Measurements from ENCODE around the gene PDK1. TPM values are rescaled to one million over a fixed set of nuclear protein-coding genes. Genes with fewer than 3 reads are reported as not detected.
A peak's percentile ranks its signal among the peaks of the same experiment; 100 is the strongest.

The PDK1 gene
- total RNA-seq, 5 donors from 2014 or later (not counting 1 experiment from before 2014, with no cell fraction given): 37.3 to 70.3 (median 48.6) TPM

- H3K27me3 Mint-ChIP-seq: no peaks in the 10 kb centered on the region
- H3K4me3 Mint-ChIP-seq: no peak overlapping the region
- peaks cover 0 to 10% (median 0%) of the 10 kb centered on the region in 3 donors for H3K4me1 Mint-ChIP-seq
- H3K36me3 Mint-ChIP-seq: peaks cover 58% of the 10 kb centered on the region
- POLR2A ChIA-PET: no interaction called here
- peak overlapping the region in 1 of 2 donors; percentile 18 for H3K27ac Mint-ChIP-seq
- 100% methylated on average over 3 of the region's 3 CpGs for WGBS (ENCODE audit: insufficient coverage)
- DNase-seq (no peak), ATAC-seq (replicated peaks in 1 of 4) (no peak)
- peaks cover 0 to 52% of the 10 kb centered on the region in 2 donors for H3K36me3 ChIP-seq (ENCODE audit: control insufficient read depth in 2 of 2, extremely low read depth in 1 of 2, insufficient read depth in 1 of 2, low read length in 1 of 2)
- no peaks in the 10 kb centered on the region for H3K27me3 ChIP-seq (replicated peaks in 1 of 2; ENCODE audit: control insufficient read depth in 2 of 2, extremely low read depth in 1 of 2, insufficient read depth in 2 of 2, low read length in 1 of 2)
- H3K4me3 ChIP-seq (ENCODE audit: control insufficient read depth in 1 of 2, extremely low read depth in 1 of 2, low read length in 1 of 2): no peak overlapping the region
- CTCF ChIA-PET: no interaction called here
- H3K9me3 Mint-ChIP-seq: no peaks in the 10 kb centered on the region
- no peaks in the 10 kb centered on the region for H3K4me1 ChIP-seq (ENCODE audit: control insufficient read depth in 1 of 2, extremely low read depth in 1 of 2, insufficient read depth in 2 of 2, low read length in 2 of 2)
- H3K27ac ChIP-seq (ENCODE audit: low read length): no peak overlapping the region
- H3K9me3 ChIP-seq: no peaks in the 10 kb centered on the region
Observed at GRCh38 chr2:172607379-172607928, 51.6 kb downstream of the PDK1 start.

- Histone ChIP-seq H3K4me1 (ENCODE audit: control insufficient read depth in 1 of 2, extremely low read depth in 1 of 2, insufficient read depth in 2 of 2, low read length in 2 of 2) (no peaks in the 10 kb centered on the region), H3K27ac (ENCODE audit: low read length) (no peak overlapping the region), H3K4me3 (ENCODE audit: control insufficient read depth in 1 of 2, extremely low read depth in 1 of 2, low read length in 1 of 2) (no peak overlapping the region), H3K36me3 (ENCODE audit: control insufficient read depth in 2 of 2, extremely low read depth in 1 of 2, insufficient read depth in 1 of 2, low read length in 1 of 2) (peaks cover 0 to 49% of the 10 kb centered on the region in 2 donors), H3K27me3 (replicated peaks in 1 of 2; ENCODE audit: control insufficient read depth in 2 of 2, extremely low read depth in 1 of 2, insufficient read depth in 2 of 2, low read length in 1 of 2) (no peaks in the 10 kb centered on the region), H3K9me3 (no peaks in the 10 kb centered on the region)
- ChIA-PET CTCF (no interaction called here), POLR2A (no interaction called here)
- peaks cover 0 to 5% (median 0%) of the 10 kb centered on the region in 3 donors for H3K4me1 Mint-ChIP-seq
- no peak for ATAC-seq (replicated peaks in 1 of 4)
- H3K4me3 Mint-ChIP-seq: no peak overlapping the region
- H3K27ac Mint-ChIP-seq: no peak overlapping the region
- no peaks in the 10 kb centered on the region for H3K9me3 Mint-ChIP-seq
- peaks cover 46% of the 10 kb centered on the region for H3K36me3 Mint-ChIP-seq
- WGBS (ENCODE audit: insufficient coverage): 100% methylated on average over 3 of the region's 5 CpGs
- no peak for DNase-seq
- H3K27me3 Mint-ChIP-seq: no peaks in the 10 kb centered on the region
Observed at GRCh38 chr2:172609488-172609887, 53.6 kb downstream of the PDK1 start.

- H3K36me3 ChIP-seq (ENCODE audit: control insufficient read depth in 2 of 2, extremely low read depth in 1 of 2, insufficient read depth in 1 of 2, low read length in 1 of 2): peaks cover 0 to 32% of the 10 kb centered on the region in 2 donors
- no peaks in the 10 kb centered on the region for H3K27me3 ChIP-seq (replicated peaks in 1 of 2; ENCODE audit: control insufficient read depth in 2 of 2, extremely low read depth in 1 of 2, insufficient read depth in 2 of 2, low read length in 1 of 2)
- no peak overlapping the region for H3K27ac ChIP-seq (ENCODE audit: low read length)
- peaks cover 36% of the 10 kb centered on the region for H3K36me3 Mint-ChIP-seq
- no peak overlapping the region for H3K4me3 ChIP-seq (ENCODE audit: control insufficient read depth in 1 of 2, extremely low read depth in 1 of 2, low read length in 1 of 2)
- ATAC-seq (replicated peaks in 1 of 4): no peak
- POLR2A ChIA-PET: interaction anchor here in 1 of 2 donors (0.6 kb wide), 1 partner anchor 16 kb away, joined by 4 read pairs; no protein-coding TSS in a partner anchor
- no peak overlapping the region for H3K27ac Mint-ChIP-seq
- H3K4me1 ChIP-seq (ENCODE audit: control insufficient read depth in 1 of 2, extremely low read depth in 1 of 2, insufficient read depth in 2 of 2, low read length in 2 of 2): no peaks in the 10 kb centered on the region
- no peaks in the 10 kb centered on the region for H3K27me3 Mint-ChIP-seq
- DNase-seq: no peak
- no CpG with 5 or more reads among the region's 4 CpGs for WGBS (ENCODE audit: insufficient coverage)
- H3K9me3 Mint-ChIP-seq: no peaks in the 10 kb centered on the region
- CTCF ChIA-PET: no interaction called here
- H3K4me1 Mint-ChIP-seq: peaks cover 0 to 5% (median 0%) of the 10 kb centered on the region in 3 donors
- H3K4me3 Mint-ChIP-seq: no peak overlapping the region
- no peaks in the 10 kb centered on the region for H3K9me3 ChIP-seq
Observed at GRCh38 chr2:172612051-172612450, 56.2 kb downstream of the PDK1 start.

- POLR2A ChIA-PET: interaction anchor here in 1 of 2 donors (0.7 kb wide), 1 partner anchor 82 kb away, joined by 3 read pairs; no protein-coding TSS in a partner anchor
- no peak overlapping the region for H3K4me3 Mint-ChIP-seq
Observed at GRCh38 chr2:172613040-172613439, 57.1 kb downstream of the PDK1 start.

GRCh38 chr2:172613615-172614231 lies 57.8 kb downstream of the PDK1 start:
- Mint-ChIP-seq H3K27me3 (no peaks in the 10 kb centered on the region), H3K27ac (no peak overlapping the region), H3K9me3 (no peaks in the 10 kb centered on the region), H3K36me3 (peaks cover 27% of the 10 kb centered on the region), H3K4me3 (no peak overlapping the region), H3K4me1 (peaks cover 0 to 5% (median 0%) of the 10 kb centered on the region in 3 donors)
- 87% methylated on average over 5 of the region's 10 CpGs for WGBS (ENCODE audit: insufficient coverage)
- ChIA-PET CTCF (interaction anchor here in 1 of 2 donors (0.6 kb wide), 1 partner anchor 1913 kb away, joined by 3 read pairs; no protein-coding TSS in a partner anchor), POLR2A (no interaction called here)
- H3K27ac ChIP-seq (ENCODE audit: low read length): no peak overlapping the region
- ATAC-seq (replicated peaks in 1 of 4) (no peak), DNase-seq (no peak)
- H3K36me3 ChIP-seq (ENCODE audit: control insufficient read depth in 2 of 2, extremely low read depth in 1 of 2, insufficient read depth in 1 of 2, low read length in 1 of 2): peaks cover 0 to 25% of the 10 kb centered on the region in 2 donors
- H3K4me1 ChIP-seq (ENCODE audit: control insufficient read depth in 1 of 2, extremely low read depth in 1 of 2, insufficient read depth in 2 of 2, low read length in 2 of 2): no peaks in the 10 kb centered on the region
- H3K27me3 ChIP-seq (replicated peaks in 1 of 2; ENCODE audit: control insufficient read depth in 2 of 2, extremely low read depth in 1 of 2, insufficient read depth in 2 of 2, low read length in 1 of 2): no peaks in the 10 kb centered on the region
- H3K9me3 ChIP-seq: no peaks in the 10 kb centered on the region
- no peak overlapping the region for H3K4me3 ChIP-seq (ENCODE audit: control insufficient read depth in 1 of 2, extremely low read depth in 1 of 2, low read length in 1 of 2)

More at GRCh38 chr2:172613040-172613439, 57.1 kb downstream of the PDK1 start:
- Histone ChIP-seq H3K9me3 (no peaks in the 10 kb centered on the region), H3K36me3 (ENCODE audit: control insufficient read depth in 2 of 2, extremely low read depth in 1 of 2, insufficient read depth in 1 of 2, low read length in 1 of 2) (peaks cover 0 to 25% of the 10 kb centered on the region in 2 donors), H3K4me3 (ENCODE audit: control insufficient read depth in 1 of 2, extremely low read depth in 1 of 2, low read length in 1 of 2) (no peak overlapping the region), H3K4me1 (ENCODE audit: control insufficient read depth in 1 of 2, extremely low read depth in 1 of 2, insufficient read depth in 2 of 2, low read length in 2 of 2) (no peaks in the 10 kb centered on the region), H3K27me3 (replicated peaks in 1 of 2; ENCODE audit: control insufficient read depth in 2 of 2, extremely low read depth in 1 of 2, insufficient read depth in 2 of 2, low read length in 1 of 2) (no peaks in the 10 kb centered on the region), H3K27ac (ENCODE audit: low read length) (no peak overlapping the region)
- no peaks in the 10 kb centered on the region for H3K27me3 Mint-ChIP-seq
- 79% methylated on average over 2 of the region's 4 CpGs for WGBS (ENCODE audit: insufficient coverage)
- CTCF ChIA-PET: no interaction called here
- peaks cover 0 to under 1% (median 0%) of the 10 kb centered on the region in 3 donors for H3K4me1 Mint-ChIP-seq
- DNase-seq (no peak), ATAC-seq (replicated peaks in 1 of 4) (no peak)
- H3K27ac Mint-ChIP-seq: no peak overlapping the region
- H3K9me3 Mint-ChIP-seq: no peaks in the 10 kb centered on the region
- peaks cover 27% of the 10 kb centered on the region for H3K36me3 Mint-ChIP-seq

- Mint-ChIP-seq H3K36me3 (peaks cover 25% of the 10 kb centered on the region), H3K9me3 (no peaks in the 10 kb centered on the region), H3K4me3 (no peak overlapping the region), H3K4me1 (peaks cover 0 to 13% (median 0%) of the 10 kb centered on the region in 3 donors), H3K27me3 (no peaks in the 10 kb centered on the region), H3K27ac (no peak overlapping the region)
- no peak overlapping the region for H3K27ac ChIP-seq (ENCODE audit: low read length)
- H3K36me3 ChIP-seq (ENCODE audit: control insufficient read depth in 2 of 2, extremely low read depth in 1 of 2, insufficient read depth in 1 of 2, low read length in 1 of 2): peaks cover 0 to 17% of the 10 kb centered on the region in 2 donors
- CTCF ChIA-PET: no interaction called here
- H3K4me3 ChIP-seq (ENCODE audit: control insufficient read depth in 1 of 2, extremely low read depth in 1 of 2, low read length in 1 of 2): no peak overlapping the region
- no peaks in the 10 kb centered on the region for H3K9me3 ChIP-seq
- whole genome bisulfite sequencing (ENCODE audit: insufficient coverage): 83% methylated on average over 6 of the region's 6 CpGs
- POLR2A ChIA-PET: no interaction called here
- no peak for ATAC-seq (replicated peaks in 1 of 4)
- H3K4me1 ChIP-seq (ENCODE audit: control insufficient read depth in 1 of 2, extremely low read depth in 1 of 2, insufficient read depth in 2 of 2, low read length in 2 of 2): no peaks in the 10 kb centered on the region
- no peak for DNase-seq
- no peaks in the 10 kb centered on the region for H3K27me3 ChIP-seq (replicated peaks in 1 of 2; ENCODE audit: control insufficient read depth in 2 of 2, extremely low read depth in 1 of 2, insufficient read depth in 2 of 2, low read length in 1 of 2)
Observed at GRCh38 chr2:172614932-172615331, 59.0 kb downstream of the PDK1 start.

Measured in T-cell (primary cell).